Head of caudate nucleus (tissue), 42 donors: ENCODE measurements around the gene MAP3K5.
"Not testable (repeated sequence)": the region's sequence is repeated elsewhere in the genome, so short reads cannot be mapped to it uniquely, and the experiment has no call there.

Experiments
- DNase-seq, 42 donors: peaks; one replicate each; pipeline versions ENCODE4 v3.0.0 to v3.0.0-alpha.2; 2020 to 2021; ENCODE audit warnings: mixed read lengths in 7 of 42
- intact Hi-C: fragments of 100-400 bp; cut with DNase I; formaldehyde crosslinking; loops from one replicate; pipeline ENCODE4 v1.15.0; 2022

Gene MAP3K5

DNA sequence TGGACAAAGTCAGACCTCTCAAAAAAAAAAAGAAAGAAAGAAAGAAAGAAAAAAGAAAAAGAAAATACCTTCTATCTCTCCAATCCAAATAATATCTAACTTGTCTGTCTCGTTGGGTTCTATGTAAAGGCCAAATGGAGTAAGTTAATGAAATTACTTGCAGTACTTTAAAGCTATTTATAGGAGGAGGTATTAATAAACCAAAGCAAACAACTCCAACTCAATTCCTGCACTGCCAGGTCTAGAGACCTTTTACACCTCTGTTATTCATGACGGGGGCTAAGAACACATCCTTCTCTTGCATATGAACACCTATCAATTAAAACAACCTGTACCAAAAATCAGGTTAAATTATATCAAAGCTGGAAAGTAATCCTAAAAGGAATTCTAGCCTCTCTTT, 80.6 kb downstream of the MAP3K5 start:
- no peak for DNase-seq
- intact Hi-C loops: no loop called here

DNA sequence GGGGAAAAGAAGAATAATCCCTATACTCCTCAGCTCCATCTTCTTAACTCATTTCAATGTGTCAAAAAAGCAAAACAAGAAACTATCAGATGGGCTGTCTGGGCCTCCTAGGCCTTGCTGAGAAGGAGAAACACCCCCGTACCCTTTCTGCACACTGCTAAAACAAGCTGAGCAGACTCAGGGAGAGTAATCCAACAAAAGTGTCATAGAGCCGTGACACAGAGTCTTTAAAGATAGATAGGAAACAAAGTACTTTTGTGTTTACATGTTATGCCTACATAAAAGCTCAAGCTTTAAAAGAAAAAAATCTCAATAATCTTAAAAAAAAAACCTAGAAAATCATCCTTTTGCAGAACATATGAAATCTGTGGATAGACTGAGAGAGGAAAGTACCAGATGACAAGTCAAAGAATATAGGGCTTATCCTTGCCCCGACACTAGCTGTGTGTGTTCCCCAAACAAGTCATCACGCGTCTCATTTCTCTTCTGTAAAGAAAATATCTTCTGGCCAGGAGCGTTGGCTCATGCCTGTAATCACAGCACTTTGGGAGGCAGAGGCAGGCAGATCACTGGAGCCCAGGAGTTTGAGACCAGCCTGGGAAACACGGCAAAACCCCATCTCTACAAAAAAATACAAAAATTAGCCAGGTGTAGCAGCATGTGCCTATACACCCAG, 81.3 kb downstream of the MAP3K5 start:
- peak in 1 of 42 donors; percentile 21 for DNase-seq
- intact Hi-C loops: no loop called here

DNA sequence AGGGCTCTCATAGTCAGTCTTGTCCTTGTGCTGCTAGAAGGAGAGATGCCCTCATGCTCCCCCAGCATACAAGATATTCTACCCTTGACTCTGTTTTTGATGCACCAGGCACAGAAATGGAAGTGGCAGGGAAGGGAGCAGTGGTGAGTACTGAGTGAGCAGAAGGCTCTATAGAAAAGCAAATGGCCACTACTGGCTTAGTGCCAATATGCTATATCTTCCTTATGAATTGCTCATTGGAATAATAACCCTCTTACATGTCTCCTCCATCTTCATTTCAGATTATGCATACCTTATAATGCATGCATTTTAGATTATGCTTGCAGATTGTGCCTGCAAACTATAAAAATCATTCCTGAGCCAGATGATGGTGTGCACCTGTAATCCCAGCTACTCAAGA, 82.8 kb downstream of the MAP3K5 start:
- intact Hi-C loops: no loop called here
- no peak for DNase-seq

DNA sequence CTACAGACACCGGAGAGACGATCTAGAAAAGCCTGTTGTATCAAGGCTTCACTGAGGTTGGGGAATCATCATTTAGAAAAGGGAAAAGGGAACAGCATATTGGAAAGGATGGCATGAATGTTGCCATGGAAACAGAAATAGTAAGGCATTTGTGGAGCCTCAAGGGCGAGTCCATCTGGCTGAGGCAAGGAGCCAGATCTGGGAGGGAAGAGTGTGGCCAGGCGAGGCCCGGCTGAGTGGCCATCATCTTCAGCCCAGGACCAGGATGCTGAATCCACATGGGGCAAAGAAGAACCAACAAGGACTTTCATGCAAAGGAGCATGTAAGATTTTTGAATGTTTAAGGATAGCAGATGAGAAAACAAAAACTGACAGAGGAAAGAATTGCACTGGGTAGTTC, 85.8 kb downstream of the MAP3K5 start:
- intact Hi-C loops: no loop called here
- peak in 8 of 42 donors; percentile 10 to 41 (median 29) for DNase-seq

DNA sequence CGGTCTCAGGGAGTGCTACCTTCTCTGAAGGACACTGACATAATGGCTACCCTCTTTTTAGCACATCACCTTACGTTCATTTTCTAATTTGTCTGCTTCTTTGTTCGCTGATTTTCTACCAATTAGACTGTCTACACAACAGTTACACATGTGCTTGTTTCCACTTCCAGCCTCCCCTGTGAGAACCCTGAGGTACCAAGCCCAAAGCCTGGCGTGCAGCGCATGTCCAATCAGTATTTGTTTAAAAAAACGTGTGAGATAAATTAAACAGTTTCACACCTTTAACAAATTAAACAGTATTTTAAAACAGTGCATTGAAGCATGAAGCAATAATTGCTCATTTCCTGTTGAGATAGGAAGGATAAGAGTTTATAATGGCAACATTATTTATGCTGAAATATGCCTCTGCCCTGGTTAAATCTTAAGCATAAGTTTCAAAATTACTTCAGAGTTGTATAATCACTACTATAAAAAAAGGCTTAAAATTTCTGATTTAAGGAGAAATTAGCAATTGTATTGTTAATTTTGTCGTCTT, 88.9 kb downstream of the MAP3K5 start:
- intact Hi-C loops: no loop called here
- no peak for DNase-seq

DNA sequence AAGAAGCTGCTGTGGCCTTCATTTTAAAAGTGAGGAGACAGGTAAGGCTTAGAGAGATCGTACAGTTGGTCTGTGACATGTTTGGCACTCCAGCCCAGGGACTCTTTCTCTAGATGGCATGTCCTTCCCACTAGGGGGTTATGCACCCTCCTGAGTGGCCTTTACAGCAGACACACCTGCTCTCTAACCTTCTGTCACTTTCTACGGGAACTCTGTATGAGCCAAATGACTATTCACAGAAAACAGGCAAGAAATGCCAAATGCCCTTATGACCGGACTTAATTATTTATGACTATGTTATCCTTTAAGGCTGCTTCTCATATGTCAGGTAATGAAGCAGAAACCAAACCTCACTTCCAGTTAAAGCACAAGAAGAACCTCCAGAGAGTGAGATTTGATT, 91.2 kb downstream of the MAP3K5 start:
- intact Hi-C loops: no loop called here
- DNase-seq: no peak

DNA sequence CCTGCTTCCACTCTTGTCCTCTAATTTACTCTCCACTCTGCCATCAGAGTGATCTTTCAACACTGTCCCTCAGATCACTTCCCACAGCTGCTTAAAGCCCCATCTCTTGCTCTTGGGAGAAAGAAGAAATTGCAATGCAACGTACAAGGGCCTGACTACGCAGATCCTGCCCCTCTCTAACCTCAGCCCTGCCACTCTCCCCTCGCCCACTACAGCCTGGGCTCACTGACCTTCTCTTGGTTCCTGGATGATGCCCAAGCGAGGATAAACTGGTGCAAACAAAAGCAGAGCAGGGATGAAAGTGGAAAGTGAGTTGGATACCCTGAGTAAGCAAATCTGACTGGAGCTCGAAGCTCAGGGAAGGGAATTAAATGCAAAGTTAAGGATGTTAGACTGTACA, 92.9 kb downstream of the MAP3K5 start:
- intact Hi-C loops: no loop called here
- no peak for DNase-seq

DNA sequence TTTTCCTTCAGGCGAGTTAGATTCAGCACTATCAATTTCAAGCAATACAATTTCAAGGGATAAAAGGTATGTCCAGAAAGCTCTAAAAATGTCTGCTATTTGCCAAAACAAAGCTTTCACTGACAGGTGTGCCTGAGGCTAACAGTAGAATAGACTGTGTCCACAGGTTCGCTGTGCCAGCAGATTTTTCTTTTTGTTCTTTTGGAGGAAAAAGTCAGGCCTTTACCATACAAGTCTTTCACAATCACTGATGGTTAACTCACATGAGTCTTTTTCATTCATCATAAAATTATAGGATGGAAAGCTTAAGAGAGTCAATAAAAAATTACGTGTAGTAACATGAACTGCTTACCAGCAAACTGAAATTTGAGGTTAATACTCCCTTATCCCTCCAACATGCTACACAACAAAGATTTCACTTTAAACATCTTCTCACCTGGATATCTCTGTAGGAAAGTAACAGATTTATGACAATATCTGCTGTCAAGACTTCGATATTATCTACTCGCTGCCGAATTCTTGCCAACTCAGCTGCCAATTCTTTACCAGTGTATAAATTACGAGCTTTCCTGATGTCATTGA, 95.4 kb downstream of the MAP3K5 start:
- DNase-seq: no peak

DNA sequence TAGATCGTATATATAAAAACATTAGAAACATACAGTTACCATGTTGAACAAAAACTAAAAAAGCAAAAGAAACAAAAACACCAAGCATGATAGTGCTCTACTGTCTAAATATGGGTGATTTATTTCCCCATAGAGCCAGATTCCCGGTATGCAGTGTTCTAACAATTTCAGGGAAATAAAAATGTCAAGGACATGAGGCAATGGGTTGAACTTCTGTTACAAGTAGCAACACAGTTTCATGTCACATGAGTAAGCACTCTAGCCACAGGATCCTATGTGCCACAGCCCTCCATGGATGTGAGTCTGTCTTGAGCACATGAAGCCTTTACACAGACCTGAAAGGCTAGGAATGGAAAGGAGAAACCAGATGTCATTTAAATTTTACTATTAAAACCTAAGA, 96.0 kb downstream of the MAP3K5 start:
- intact Hi-C loops: no loop called here
- DNase-seq: no peak

More for the DNA sequence above, 95.4 kb downstream of the MAP3K5 start:
- intact Hi-C loops: no loop called here

DNA sequence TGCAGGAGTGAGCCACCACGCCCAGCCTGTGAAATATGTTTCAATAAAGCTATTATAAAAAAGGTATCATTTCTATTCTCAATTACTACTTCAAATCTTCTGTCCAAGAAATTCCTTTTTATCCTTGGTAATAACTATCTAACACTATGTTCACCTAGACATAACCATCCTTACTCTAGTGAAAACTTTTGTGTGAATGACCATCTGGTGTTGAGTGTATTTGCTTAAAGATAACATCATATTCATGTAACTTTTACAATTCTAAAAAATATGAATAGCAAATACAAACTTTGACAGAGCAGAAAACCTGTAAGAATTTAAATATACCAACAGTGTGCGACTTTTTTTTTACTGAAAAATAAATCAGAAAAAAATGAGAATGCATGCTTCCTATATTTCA, 96.9 kb downstream of the MAP3K5 start:
- DNase-seq: no peak
- intact Hi-C loops: no loop called here

DNA sequence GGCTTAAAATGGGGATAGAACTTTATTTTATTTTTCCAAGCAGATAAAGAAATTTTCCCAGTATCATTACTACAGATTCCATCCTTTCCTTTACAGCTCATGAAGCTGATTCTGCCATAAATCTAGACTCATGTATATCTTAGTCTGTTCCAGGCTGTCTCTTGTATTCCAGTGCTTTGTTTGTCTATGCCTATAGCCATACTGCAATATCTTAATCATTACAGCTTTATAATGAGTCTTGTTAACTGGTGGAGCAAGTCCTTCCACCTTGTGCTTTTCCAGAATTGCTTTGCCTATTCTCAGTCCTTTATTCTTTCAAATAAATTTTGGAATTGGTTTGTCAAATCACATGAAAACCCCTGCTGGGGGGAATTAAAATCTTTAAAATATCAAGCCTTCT, 99.2 kb downstream of the MAP3K5 start:
- intact Hi-C loops: no loop called here
- no peak for DNase-seq

DNA sequence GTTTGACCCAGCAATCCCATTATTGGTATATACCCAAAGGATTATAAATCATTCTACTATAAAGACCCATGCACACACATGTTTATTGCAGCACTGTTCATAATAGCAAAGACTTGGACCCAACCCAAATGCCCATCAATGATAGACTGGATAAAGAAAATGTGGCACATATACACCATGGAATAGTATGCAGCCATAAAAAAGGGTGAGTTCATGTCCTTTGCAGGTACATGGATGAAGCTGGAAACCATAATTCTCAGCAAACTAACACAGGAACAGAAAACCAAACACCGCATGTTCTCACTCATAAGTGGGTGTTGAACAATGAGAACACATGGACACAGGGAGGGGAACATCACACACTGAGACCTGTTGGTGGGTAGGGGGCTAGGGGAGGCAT, 104.4 kb downstream of the MAP3K5 start:
- intact Hi-C loops, DNase-seq: not testable (repeated sequence)

DNA sequence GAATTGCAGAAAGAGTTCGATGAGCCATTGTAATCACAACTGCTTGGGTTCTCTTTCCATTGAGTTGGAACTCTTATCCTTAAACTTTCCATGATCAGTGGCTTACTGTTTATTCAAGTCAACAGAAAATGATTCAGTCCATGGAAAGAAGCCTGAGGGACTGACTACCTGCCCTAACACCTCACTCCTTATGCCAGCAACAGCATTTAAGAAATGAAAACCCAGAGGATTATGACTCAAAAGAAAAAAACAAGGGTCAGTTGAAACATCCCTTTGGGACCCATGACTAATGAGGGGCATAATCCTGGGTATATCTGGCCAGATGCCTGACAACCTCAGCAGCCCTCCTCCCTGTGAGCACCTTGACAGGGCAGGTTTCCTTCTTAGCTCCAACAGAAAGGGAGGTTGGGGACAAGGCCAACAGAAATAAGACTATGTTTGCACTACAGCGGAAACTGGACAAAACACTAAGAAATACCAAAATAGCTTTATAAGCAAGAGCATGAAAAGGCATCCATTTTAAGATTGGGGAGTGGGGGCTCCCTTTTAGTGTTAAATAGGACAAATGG, 106.7 kb downstream of the MAP3K5 start:
- intact Hi-C loops: no loop called here
- DNase-seq: no peak

DNA sequence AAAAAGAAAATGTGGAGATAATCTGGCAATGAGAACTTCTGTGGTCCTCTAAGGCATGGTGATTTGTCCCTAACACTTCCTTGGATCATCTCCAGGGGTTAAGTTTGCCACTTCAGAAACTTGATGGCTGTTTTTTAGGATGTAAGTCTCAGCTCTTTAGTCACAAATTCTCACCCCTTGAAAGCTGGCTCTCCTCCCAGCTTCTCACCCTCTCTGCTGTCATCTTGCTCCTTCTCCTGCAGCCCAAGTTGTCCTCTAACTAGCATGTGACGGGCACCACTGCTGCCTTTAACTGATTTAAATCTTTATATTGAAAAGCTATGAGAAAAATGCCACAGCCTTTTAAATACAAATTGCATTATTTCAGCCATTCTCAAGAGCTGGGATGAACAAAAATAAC, 107.8 kb downstream of the MAP3K5 start:
- intact Hi-C loops: no loop called here
- peak in 1 of 42 donors; percentile 11 for DNase-seq

DNA sequence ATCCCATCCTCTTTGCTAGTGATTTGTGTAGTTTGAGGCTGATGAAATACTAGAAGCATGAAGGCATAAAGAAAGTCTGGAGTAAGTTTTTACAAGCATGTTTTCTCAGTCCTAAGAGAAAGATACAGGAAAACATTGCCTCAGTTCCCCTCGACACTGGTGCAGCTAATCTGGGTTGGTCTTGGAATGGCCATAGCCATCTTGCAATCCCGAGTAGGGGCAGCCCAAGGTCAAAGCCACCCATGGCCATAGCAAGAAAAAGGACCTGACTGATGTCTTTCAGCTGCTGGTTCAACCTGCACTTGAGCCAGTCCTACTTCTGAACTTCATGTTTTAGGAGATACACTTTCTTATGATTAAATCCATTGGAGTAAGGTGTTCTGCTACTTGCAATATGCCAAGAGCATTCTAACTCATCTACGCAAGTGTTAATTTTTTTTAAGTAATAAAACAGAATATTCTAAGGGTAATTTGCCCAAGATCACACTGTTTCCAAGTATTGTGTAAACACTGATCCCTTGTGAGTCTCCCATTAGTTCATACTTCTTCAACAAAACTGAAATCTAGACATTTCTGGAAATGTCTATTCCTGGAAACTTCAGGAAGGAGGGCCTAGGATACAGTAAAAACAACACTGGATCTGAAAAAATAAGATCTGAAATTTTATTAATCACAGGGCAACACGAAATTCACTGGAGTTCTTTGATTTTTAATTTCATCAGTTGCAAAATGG, 108.9 kb downstream of the MAP3K5 start:
- intact Hi-C loops: no loop called here
- DNase-seq: no peak

DNA sequence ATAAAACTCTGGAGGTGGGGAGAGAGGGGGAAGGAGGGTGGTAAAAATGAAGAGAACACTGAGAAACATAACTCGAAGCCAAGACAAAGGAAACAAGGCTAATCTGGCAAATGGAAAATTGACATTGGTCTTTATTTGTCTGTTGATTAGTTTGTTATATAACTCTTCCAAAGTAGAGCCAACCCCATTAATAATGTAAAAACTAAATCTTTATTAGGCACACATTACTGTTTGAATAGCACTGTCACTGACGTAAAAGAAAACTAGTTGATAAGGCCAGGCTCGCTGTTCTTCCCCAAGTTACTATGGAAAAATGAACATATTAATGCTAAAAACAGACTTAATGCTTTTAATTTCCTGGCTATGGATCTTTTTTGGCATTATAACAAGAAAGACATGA, 110.0 kb downstream of the MAP3K5 start:
- intact Hi-C loops: no loop called here
- DNase-seq: no peak

DNA sequence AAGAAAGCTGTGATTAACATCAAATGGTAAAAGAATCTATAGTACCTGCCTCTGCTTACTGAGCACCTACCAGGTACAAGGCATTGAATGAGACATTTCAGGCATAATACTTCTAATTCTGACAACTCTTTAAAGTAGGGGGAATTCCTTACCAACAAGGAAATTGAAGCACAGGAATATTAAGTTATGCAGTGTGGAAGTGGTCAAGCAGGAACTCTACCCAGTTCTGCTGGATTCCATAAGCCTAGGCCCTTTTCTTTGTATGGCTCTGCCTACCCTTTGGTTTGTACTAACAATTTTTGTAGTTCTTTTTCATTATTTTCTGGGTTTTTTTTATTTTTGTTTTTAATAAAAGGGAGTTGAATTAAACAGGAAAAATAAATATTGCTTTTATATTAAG, 114.5 kb downstream of the MAP3K5 start:
- intact Hi-C loops: no loop called here
- no peak for DNase-seq

DNA sequence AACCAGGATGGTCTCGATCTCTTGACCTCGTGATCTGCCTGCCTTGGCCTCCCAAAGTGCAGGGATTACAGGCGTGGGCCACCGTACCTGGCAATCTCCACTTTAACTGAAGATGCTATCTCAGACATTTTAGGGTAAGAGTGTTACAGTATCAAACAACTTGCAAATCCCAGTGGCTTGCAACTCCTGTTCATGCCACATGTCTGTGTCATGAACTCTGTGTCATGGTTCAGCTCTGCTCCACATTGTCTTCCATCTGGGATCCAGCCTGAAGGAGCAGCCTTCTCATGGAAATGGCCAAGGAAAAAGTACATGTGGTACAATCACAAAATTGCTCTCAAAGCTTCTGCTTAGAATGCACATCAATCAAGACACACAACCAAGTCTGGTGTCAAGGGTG, 114.9 kb downstream of the MAP3K5 start:
- no peak for DNase-seq

DNA sequence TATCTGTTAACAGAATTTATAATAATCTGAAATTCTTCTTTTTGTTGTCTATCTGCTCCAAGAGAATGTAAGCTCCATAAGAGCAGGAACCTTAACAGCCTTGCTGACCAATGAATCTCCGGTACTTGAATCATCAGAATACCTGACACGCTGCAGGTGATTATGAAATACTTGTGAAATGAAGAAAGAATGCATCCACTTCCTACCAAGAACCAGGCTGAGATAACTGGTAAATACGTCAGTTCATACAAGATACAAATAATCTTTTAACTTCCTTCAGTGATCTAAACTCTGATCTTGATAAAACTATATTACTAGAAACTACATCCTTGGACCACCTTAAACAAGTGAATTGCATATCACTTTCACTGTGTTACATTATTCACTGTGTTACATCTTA, 116.2 kb downstream of the MAP3K5 start:
- intact Hi-C loops: no loop called here
- DNase-seq: no peak

More for the DNA sequence above, 114.9 kb downstream of the MAP3K5 start:
- intact Hi-C loops: no loop called here

DNA sequence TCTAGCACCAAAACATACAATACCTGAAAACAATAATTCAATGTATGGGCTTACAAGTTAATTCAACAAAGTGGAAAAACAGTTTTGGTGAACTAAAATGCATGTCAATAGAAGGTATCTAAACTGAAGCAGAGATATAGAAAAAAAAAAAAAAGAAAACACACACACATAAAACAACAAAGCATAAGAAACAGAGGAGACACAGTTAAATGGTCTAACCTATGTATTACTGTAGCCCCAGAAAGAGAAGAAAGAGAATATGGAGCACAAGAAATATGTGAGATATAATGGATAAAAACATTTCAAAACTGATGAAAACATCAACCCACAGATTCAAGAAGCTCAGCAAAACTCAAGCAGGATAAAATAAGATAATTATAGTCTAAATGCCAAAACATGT, 118.7 kb downstream of the MAP3K5 start:
- intact Hi-C loops: no loop called here
- DNase-seq: no peak
